ENCODE data around the gene ZNF536. TPM values are rescaled to one million over a fixed set of nuclear protein-coding genes. Genes with fewer than 3 reads are reported as not detected.
"Not testable (repeated sequence)": the region's sequence is repeated elsewhere in the genome, so short reads cannot be mapped to it uniquely, and the experiment has no call there.

ZNF536 gene
- total RNA-seq, 2 donors from 2014 or later: not detected

- DNase-seq (no peak), ATAC-seq (no peak)
- no peak overlapping the region for H3K27ac Mint-ChIP-seq
- no peaks in the 10 kb centered on the region for H3K4me1 Mint-ChIP-seq
- no peaks in the 10 kb centered on the region for H3K27me3 Mint-ChIP-seq
- H3K4me3 Mint-ChIP-seq: no peak overlapping the region
- no peaks in the 10 kb centered on the region for H3K36me3 Mint-ChIP-seq (ENCODE audit: low read depth)
- H3K9me3 ChIP-seq (ENCODE audit: control insufficient read depth, low read length, poor library complexity, severe bottlenecking): no peaks in the 10 kb centered on the region
Measured at GRCh38 chr19:30430206-30430734, 58.1 kb downstream of the ZNF536 start.

- DNase-seq (no peak), ATAC-seq (no peak)
- Mint-ChIP-seq H3K36me3 (ENCODE audit: low read depth) (no peaks in the 10 kb centered on the region), H3K4me3 (no peak overlapping the region), H3K27ac (no peak overlapping the region), H3K4me1 (no peaks in the 10 kb centered on the region), H3K27me3 (no peaks in the 10 kb centered on the region)
- H3K9me3 ChIP-seq (ENCODE audit: control insufficient read depth, low read length, poor library complexity, severe bottlenecking): no peaks in the 10 kb centered on the region
Measured at GRCh38 chr19:30431591-30431990, 59.4 kb downstream of the ZNF536 start.

GRCh38 chr19:30434797-30435594, 62.8 kb downstream of the ZNF536 start:
- Mint-ChIP-seq H3K27me3 (no peaks in the 10 kb centered on the region), H3K36me3 (ENCODE audit: low read depth) (no peaks in the 10 kb centered on the region), H3K4me3 (no peak overlapping the region), H3K4me1 (no peaks in the 10 kb centered on the region), H3K27ac (no peak overlapping the region)
- ATAC-seq (no peak), DNase-seq (no peak)
- no peaks in the 10 kb centered on the region for H3K9me3 ChIP-seq (ENCODE audit: control insufficient read depth, low read length, poor library complexity, severe bottlenecking)

- Mint-ChIP-seq H3K27me3 (no peaks in the 10 kb centered on the region), H3K27ac (no peak overlapping the region), H3K4me1 (no peaks in the 10 kb centered on the region), H3K36me3 (ENCODE audit: low read depth) (no peaks in the 10 kb centered on the region), H3K4me3 (no peak overlapping the region)
- ATAC-seq (no peak), DNase-seq (no peak)
- H3K9me3 ChIP-seq (ENCODE audit: control insufficient read depth, low read length, poor library complexity, severe bottlenecking): no peaks in the 10 kb centered on the region
Measured at GRCh38 chr19:30437869-30438268, 65.7 kb downstream of the ZNF536 start.

- Mint-ChIP-seq H3K4me1 (no peaks in the 10 kb centered on the region), H3K27me3 (no peaks in the 10 kb centered on the region), H3K4me3 (no peak overlapping the region), H3K36me3 (ENCODE audit: low read depth) (no peaks in the 10 kb centered on the region), H3K27ac (no peak overlapping the region)
- ATAC-seq: no peak
- no peak for DNase-seq
- no peaks in the 10 kb centered on the region for H3K9me3 ChIP-seq (ENCODE audit: control insufficient read depth, low read length, poor library complexity, severe bottlenecking)
Measured at GRCh38 chr19:30439310-30439709, 67.1 kb downstream of the ZNF536 start.

GRCh38 chr19:30441011-30441410, 68.8 kb downstream of the ZNF536 start:
- DNase-seq (no peak), ATAC-seq (no peak)
- no peaks in the 10 kb centered on the region for H3K4me1 Mint-ChIP-seq
- no peaks in the 10 kb centered on the region for H3K36me3 Mint-ChIP-seq (ENCODE audit: low read depth)
- peaks cover 7% of the 10 kb centered on the region for H3K27me3 Mint-ChIP-seq
- no peak overlapping the region for H3K4me3 Mint-ChIP-seq
- H3K27ac Mint-ChIP-seq: no peak overlapping the region
- no peaks in the 10 kb centered on the region for H3K9me3 ChIP-seq (ENCODE audit: control insufficient read depth, low read length, poor library complexity, severe bottlenecking)

GRCh38 chr19:30442674-30443073, 70.5 kb downstream of the ZNF536 start:
- peaks cover 2% of the 10 kb centered on the region for H3K36me3 Mint-ChIP-seq (ENCODE audit: low read depth)
- ATAC-seq (no peak), DNase-seq (no peak)
- no peak overlapping the region for H3K4me3 Mint-ChIP-seq
- no peaks in the 10 kb centered on the region for H3K9me3 ChIP-seq (ENCODE audit: control insufficient read depth, low read length, poor library complexity, severe bottlenecking)
- H3K27me3 Mint-ChIP-seq: peaks cover 8% of the 10 kb centered on the region
- no peak overlapping the region for H3K27ac Mint-ChIP-seq
- no peaks in the 10 kb centered on the region for H3K4me1 Mint-ChIP-seq

GRCh38 chr19:30443531-30444252, 71.5 kb downstream of the ZNF536 start:
- Mint-ChIP-seq H3K27me3 (peaks cover 14% of the 10 kb centered on the region), H3K27ac (no peak overlapping the region), H3K36me3 (ENCODE audit: low read depth) (peaks cover 2% of the 10 kb centered on the region), H3K4me1 (no peaks in the 10 kb centered on the region), H3K4me3 (no peak overlapping the region)
- H3K9me3 ChIP-seq (ENCODE audit: control insufficient read depth, low read length, poor library complexity, severe bottlenecking): no peaks in the 10 kb centered on the region
- no peak for DNase-seq
- no peak for ATAC-seq

- peaks cover 2% of the 10 kb centered on the region for H3K36me3 Mint-ChIP-seq (ENCODE audit: low read depth)
- H3K4me1 Mint-ChIP-seq: no peaks in the 10 kb centered on the region
- DNase-seq (no peak), ATAC-seq (no peak)
- H3K27me3 Mint-ChIP-seq: peaks cover 20% of the 10 kb centered on the region
- H3K9me3 ChIP-seq (ENCODE audit: control insufficient read depth, low read length, poor library complexity, severe bottlenecking): no peaks in the 10 kb centered on the region
- no peak overlapping the region for H3K27ac Mint-ChIP-seq
- no peak overlapping the region for H3K4me3 Mint-ChIP-seq
Measured at GRCh38 chr19:30444253-30444671, 72.1 kb downstream of the ZNF536 start.

- H3K4me1 Mint-ChIP-seq: no peaks in the 10 kb centered on the region
- H3K27me3 Mint-ChIP-seq: peaks cover 25% of the 10 kb centered on the region
- H3K4me3 Mint-ChIP-seq: no peak overlapping the region
Measured at GRCh38 chr19:30444686-30445232, 72.6 kb downstream of the ZNF536 start.

GRCh38 chr19:30445385-30445784, 73.2 kb downstream of the ZNF536 start:
- Mint-ChIP-seq H3K4me1 (peaks cover 4% of the 10 kb centered on the region), H3K27me3 (peaks cover 28% of the 10 kb centered on the region), H3K4me3 (no peak overlapping the region), H3K27ac (no peak overlapping the region), H3K36me3 (ENCODE audit: low read depth) (peaks cover 2% of the 10 kb centered on the region)
- H3K9me3 ChIP-seq (ENCODE audit: control insufficient read depth, low read length, poor library complexity, severe bottlenecking): no peaks in the 10 kb centered on the region
- DNase-seq (no peak), ATAC-seq (no peak)

More at GRCh38 chr19:30444686-30445232, 72.6 kb downstream of the ZNF536 start:
- peaks cover 2% of the 10 kb centered on the region for H3K36me3 Mint-ChIP-seq (ENCODE audit: low read depth)
- no peak overlapping the region for H3K27ac Mint-ChIP-seq
- DNase-seq (no peak), ATAC-seq (no peak)
- no peaks in the 10 kb centered on the region for H3K9me3 ChIP-seq (ENCODE audit: control insufficient read depth, low read length, poor library complexity, severe bottlenecking)

- H3K27ac Mint-ChIP-seq; H3K4me1 Mint-ChIP-seq; H3K36me3 Mint-ChIP-seq (ENCODE audit: low read depth); DNase-seq; H3K9me3 ChIP-seq (ENCODE audit: control insufficient read depth, low read length, poor library complexity, severe bottlenecking); H3K4me3 Mint-ChIP-seq; ATAC-seq: not testable (repeated sequence)
- peaks cover 28% of the 10 kb centered on the region for H3K27me3 Mint-ChIP-seq
Measured at GRCh38 chr19:30446120-30446519, 73.9 kb downstream of the ZNF536 start.

GRCh38 chr19:30446850-30447552, 74.8 kb downstream of the ZNF536 start:
- peaks cover 2% of the 10 kb centered on the region for H3K36me3 Mint-ChIP-seq (ENCODE audit: low read depth)
- peaks cover 28% of the 10 kb centered on the region for H3K27me3 Mint-ChIP-seq
- DNase-seq: no peak
- H3K27ac Mint-ChIP-seq: no peak overlapping the region
- no peak for ATAC-seq
- no peak overlapping the region for H3K4me3 Mint-ChIP-seq
- H3K4me1 Mint-ChIP-seq: peaks cover 4% of the 10 kb centered on the region
- no peaks in the 10 kb centered on the region for H3K9me3 ChIP-seq (ENCODE audit: control insufficient read depth, low read length, poor library complexity, severe bottlenecking)
